ENCODE results near the gene XYLT1. TPM values are rescaled to one million over a fixed set of nuclear protein-coding genes. Genes with fewer than 3 reads are reported as not detected.

XYLT1 gene
- total and polyA plus RNA-seq, 8 donors: 6.0 to 8.4 (median 7.3) TPM

DNA sequence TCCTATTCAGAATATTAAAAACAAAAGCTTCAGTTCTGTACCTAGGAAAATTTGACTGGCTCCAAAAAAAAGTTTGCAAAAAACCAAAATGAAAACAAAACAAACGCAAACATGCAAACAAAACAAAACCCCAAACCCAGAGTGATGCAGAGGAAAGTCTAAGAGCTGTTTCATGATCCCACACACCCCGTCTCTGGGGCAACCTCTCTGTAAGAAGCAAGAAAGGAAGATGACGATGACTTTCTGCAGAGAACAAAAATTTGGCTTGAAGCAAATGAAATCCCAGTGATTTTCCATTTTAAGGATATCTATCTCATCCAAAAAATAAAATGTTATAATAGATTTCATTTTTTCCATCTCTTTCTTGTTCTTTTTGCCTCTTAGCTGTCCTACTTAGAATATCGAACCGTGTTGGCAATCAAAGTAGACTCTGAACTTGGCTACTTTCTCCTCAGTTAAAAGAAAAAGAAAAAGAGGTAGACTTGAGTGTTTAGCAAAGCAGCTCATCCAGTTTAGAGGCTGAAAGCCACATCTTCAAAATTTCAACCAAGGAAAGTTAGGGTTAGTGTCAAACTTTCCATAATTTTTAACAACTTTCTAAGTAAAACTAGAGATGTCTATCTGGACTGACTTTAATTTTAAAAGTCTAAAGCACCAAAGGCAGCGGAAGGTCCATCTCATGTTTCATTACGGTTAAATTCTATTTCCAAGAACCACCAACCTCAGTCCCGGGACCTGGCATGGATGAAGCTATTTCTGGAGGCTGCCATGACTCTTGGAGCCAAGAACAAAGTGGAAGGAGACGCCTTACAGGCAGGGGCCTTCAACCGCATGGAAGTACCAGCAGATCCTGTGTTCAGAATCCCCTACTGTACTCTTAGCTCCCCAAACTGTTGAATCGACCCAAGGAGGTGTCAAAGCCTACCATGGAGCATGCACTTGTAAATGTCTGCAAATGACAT is 180.8 kb downstream of the XYLT1 start:
- intact Hi-C loops (cut with DNase I): loop anchor here in 1 of 2 donors (10.0 kb wide), 1 partner anchor 65 kb away; no protein-coding TSS in a partner anchor
- no peak for DNase-seq
- TF ChIP-seq, protein P1, sequence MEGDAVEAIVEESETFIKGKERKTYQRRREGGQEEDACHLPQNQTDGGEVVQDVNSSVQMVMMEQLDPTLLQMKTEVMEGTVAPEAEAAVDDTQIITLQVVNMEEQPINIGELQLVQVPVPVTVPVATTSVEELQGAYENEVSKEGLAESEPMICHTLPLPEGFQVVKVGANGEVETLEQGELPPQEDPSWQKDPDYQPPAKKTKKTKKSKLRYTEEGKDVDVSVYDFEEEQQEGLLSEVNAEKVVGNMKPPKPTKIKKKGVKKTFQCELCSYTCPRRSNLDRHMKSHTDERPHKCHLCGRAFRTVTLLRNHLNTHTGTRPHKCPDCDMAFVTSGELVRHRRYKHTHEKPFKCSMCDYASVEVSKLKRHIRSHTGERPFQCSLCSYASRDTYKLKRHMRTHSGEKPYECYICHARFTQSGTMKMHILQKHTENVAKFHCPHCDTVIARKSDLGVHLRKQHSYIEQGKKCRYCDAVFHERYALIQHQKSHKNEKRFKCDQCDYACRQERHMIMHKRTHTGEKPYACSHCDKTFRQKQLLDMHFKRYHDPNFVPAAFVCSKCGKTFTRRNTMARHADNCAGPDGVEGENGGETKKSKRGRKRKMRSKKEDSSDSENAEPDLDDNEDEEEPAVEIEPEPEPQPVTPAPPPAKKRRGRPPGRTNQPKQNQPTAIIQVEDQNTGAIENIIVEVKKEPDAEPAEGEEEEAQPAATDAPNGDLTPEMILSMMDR (IDR thresholded peaks at IDR 0.05): no peak
- no peaks in the 10 kb centered on the region for H3K9me3 ChIP-seq
- no peak overlapping the region for H3K4me3 ChIP-seq
- no peak overlapping the region for H3K27ac ChIP-seq
- H3K27me3 ChIP-seq: no peaks in the 10 kb centered on the region
- peaks cover 0 to 6% of the 10 kb centered on the region in 2 donors for H3K4me1 ChIP-seq
- ATAC-seq: no peak
- no peaks in the 10 kb centered on the region for H3K36me3 ChIP-seq

DNA sequence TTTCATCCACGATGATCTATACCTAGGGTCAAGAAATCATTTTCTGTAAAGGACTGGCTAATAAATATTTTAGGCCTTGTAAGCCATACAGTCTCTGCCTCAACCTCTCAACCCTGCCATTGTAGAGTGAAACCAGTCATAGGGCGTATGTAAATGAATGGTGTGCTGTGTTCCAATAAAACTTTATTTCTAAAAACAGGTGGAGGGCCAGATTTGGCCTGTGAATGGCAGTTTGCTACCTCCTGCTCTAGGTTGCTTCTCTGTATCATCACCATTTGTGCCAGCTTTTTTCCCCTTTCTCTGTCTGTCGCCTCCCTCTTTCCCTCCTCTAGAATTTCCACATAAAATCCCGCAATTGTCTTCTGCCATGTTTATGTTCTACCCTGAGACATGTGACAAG is 181.7 kb downstream of the XYLT1 start:
- TF ChIP-seq, protein P1 (IDR thresholded peaks at IDR 0.05): no peak
- Histone ChIP-seq H3K27ac (no peak overlapping the region), H3K9me3 (no peaks in the 10 kb centered on the region), H3K36me3 (no peaks in the 10 kb centered on the region), H3K4me3 (no peak overlapping the region), H3K4me1 (no peaks in the 10 kb centered on the region), H3K27me3 (no peaks in the 10 kb centered on the region)
- ATAC-seq: no peak
- no peak for DNase-seq
- intact Hi-C loops (cut with DNase I): no loop called here

DNA sequence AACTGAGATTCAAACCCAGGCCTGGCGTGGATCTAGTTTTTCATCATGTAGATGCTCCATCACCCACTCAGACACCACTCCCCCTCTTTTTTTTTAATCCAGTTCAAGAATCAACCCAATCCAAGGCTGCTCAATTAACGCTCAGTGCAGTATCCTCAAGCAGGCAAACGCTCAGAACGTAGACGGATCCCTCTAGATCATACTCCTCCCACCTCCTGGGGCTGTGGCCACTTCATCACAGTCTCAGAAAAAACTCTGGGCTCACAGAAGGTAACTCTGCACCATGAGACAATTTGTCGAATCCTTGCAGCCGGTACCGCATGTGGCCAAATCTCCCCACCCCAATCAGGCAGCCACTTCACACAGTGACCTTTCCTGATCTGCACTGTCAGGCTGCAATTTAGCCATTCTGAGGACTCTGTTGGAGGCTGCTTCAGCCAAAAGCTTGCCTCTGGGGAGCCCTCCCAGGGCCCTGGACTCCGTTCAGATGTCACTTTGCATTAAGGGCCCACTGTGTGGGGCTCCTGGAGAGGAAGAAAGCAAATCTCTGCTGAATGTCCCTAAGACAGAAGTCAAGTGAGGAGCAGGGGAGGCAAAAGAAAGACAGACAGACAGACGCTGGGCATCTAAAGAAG is 183.5 kb downstream of the XYLT1 start:
- intact Hi-C loops (cut with DNase I): no loop called here
- TF ChIP-seq, protein P1 (IDR thresholded peaks at IDR 0.05): no peak
- H3K9me3 ChIP-seq: no peaks in the 10 kb centered on the region
- H3K36me3 ChIP-seq: no peaks in the 10 kb centered on the region
- no peak overlapping the region for H3K27ac ChIP-seq
- H3K4me1 ChIP-seq: no peaks in the 10 kb centered on the region
- no peak for DNase-seq
- ATAC-seq: no peak
- H3K4me3 ChIP-seq: no peak overlapping the region
- H3K27me3 ChIP-seq: no peaks in the 10 kb centered on the region

DNA sequence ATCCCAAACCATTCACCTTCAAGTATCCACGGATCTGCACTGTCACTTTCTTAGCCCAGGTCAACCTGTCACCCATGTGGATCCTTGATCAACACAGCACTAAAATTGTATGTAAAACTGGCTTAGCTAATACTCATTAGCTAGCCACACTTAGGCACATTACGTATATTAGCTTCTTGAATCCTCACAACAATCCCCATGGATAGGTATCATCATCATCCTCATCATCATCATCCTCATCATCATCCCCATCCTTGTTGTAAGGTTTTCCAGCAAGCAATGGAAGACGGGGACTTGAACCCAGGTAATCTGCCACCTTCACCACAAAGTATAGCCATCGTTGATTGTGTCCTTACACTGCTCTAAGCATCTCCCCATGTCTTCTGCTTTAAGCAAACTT is 184.3 kb downstream of the XYLT1 start:
- no peaks in the 10 kb centered on the region for H3K27me3 ChIP-seq
- no peaks in the 10 kb centered on the region for H3K9me3 ChIP-seq
- no peak for ATAC-seq
- intact Hi-C loops (cut with DNase I): no loop called here
- H3K4me3 ChIP-seq: no peak overlapping the region
- no peak overlapping the region for H3K27ac ChIP-seq
- no peak for DNase-seq
- no peaks in the 10 kb centered on the region for H3K4me1 ChIP-seq
- TF ChIP-seq, protein P1 (IDR thresholded peaks at IDR 0.05): no peak
- H3K36me3 ChIP-seq: no peaks in the 10 kb centered on the region

DNA sequence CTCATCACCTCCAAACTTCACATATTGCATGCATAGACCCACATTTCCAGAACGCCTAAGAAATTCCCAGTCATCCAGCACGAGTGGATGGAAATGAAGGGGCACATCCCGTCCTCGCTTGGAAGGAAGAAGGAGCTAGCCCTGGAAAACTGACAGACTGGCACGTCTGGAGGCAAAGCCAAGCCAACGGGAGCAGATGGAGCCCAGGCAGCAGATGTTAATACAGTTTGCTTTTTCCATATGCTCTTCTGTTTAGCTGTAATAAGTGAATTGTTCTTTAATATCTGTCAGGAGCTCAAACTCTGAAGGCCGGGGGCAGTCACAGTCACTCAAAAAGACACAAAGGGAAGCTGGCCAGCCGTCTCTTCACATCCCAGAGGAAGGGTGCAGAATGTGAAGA is 187.7 kb downstream of the XYLT1 start:
- H3K4me3 ChIP-seq: no peak overlapping the region
- DNase-seq (no peak), ATAC-seq (no peak)
- TF ChIP-seq, protein P1 (IDR thresholded peaks at IDR 0.05): no peak
- H3K27ac ChIP-seq: no peak overlapping the region
- intact Hi-C loops (cut with DNase I): no loop called here
- H3K36me3 ChIP-seq: no peaks in the 10 kb centered on the region
- H3K4me1 ChIP-seq: no peaks in the 10 kb centered on the region
- H3K27me3 ChIP-seq: no peaks in the 10 kb centered on the region
- H3K9me3 ChIP-seq: no peaks in the 10 kb centered on the region
